Measurements from ENCODE around the gene CACNG4.

The CACNG4 gene

GRCh38 chr17:66938656-66939055, 25.9 kb upstream of the CACNG4 start:
- no peaks in the 10 kb centered on the region for H3K36me3 ChIP-seq (ENCODE audit: insufficient read depth, low read length)
- H3K4me1 ChIP-seq (ENCODE audit: insufficient read depth, low read length), result peaks cover 14% of the 10 kb centered on the region; the same call in 1 of the 2 replicates
- H3K9me3 ChIP-seq (ENCODE audit: control insufficient read depth, insufficient read depth, low read length), result peaks cover 10% of the 10 kb centered on the region; the same call in 1 of the 2 replicates
- no peak overlapping the region for H3K9ac ChIP-seq (ENCODE audit: low read depth, low read length)

GRCh38 chr17:66939461-66940114, 24.9 kb upstream of the CACNG4 start:
- no peak overlapping the region for H3K9ac ChIP-seq (ENCODE audit: low read depth, low read length)

DNA sequence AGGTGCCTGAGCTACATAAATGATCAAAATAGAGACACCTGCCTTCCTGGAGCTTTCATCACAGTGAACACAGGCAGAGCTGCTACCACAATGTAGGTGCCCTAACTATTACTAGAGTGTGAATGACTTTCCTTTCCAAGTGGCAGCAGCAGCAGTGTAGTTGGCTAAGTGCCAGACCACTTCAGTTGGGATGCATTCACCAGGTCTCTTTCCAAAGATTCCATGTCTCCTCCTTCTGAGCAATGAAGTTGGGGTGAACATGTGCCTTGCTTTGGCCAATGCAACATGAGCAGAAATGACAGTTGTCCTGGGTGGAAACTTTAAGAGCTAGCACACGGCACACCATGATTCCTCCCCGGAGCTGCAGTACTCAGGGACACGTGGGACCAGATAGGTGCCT, 23.3 kb upstream of the CACNG4 start:
- H3K4me1 ChIP-seq (ENCODE audit: insufficient read depth, low read length), result peaks cover 32% of the 10 kb centered on the region
- no peaks in the 10 kb centered on the region for H3K36me3 ChIP-seq (ENCODE audit: insufficient read depth, low read length)
- H3K9ac ChIP-seq (ENCODE audit: low read depth, low read length), result no peak overlapping the region
- H3K9me3 ChIP-seq (ENCODE audit: control insufficient read depth, insufficient read depth, low read length), result peaks cover 10% of the 10 kb centered on the region; the same call in 1 of the 2 replicates

More at GRCh38 chr17:66939461-66940114, 24.9 kb upstream of the CACNG4 start:
- H3K36me3 ChIP-seq (ENCODE audit: insufficient read depth, low read length), result no peaks in the 10 kb centered on the region
- H3K4me1 ChIP-seq (ENCODE audit: insufficient read depth, low read length), result peaks cover 21% of the 10 kb centered on the region
- H3K9me3 ChIP-seq (ENCODE audit: control insufficient read depth, insufficient read depth, low read length), result peaks cover 10% of the 10 kb centered on the region; the same call in 1 of the 2 replicates

DNA sequence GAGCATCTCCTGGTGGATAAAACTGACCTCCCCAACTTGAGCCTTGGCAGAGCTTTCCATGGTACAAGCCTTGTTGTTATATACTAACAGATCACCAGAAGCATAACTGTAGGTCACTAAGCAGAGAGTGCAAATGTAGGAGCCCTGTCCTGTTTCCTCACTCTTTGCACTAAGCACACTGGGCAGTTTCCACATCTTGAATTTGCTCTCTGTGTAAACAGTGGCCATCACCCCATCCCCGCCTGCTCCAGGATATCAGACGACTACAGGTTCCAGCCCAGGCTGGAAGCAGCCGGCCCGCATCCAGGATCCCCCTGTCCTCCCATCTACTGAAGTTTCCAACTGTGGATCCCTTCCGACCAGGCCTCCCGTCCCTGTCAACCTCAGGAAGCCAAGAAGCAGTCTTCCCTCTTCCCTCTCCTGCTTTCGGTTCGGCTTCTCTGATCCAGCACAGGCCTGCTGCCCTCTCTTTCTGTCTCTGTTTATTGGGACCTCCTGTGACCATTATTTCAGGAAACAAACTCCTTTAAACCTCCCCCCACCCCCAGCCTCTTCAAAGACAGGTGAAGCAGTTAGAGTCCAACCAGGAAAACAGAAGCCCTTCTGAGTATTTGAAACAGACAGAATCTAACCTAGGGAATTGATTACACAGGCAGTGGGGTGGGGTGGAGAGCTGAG, 22.6 kb upstream of the CACNG4 start:
- no peaks in the 10 kb centered on the region for H3K36me3 ChIP-seq (ENCODE audit: insufficient read depth, low read length)
- peaks cover 8% of the 10 kb centered on the region; the same call in 1 of the 2 replicates for H3K9me3 ChIP-seq (ENCODE audit: control insufficient read depth, insufficient read depth, low read length)
- peaks cover 32% of the 10 kb centered on the region for H3K4me1 ChIP-seq (ENCODE audit: insufficient read depth, low read length)
- H3K9ac ChIP-seq (ENCODE audit: low read depth, low read length), result no peak overlapping the region

DNA sequence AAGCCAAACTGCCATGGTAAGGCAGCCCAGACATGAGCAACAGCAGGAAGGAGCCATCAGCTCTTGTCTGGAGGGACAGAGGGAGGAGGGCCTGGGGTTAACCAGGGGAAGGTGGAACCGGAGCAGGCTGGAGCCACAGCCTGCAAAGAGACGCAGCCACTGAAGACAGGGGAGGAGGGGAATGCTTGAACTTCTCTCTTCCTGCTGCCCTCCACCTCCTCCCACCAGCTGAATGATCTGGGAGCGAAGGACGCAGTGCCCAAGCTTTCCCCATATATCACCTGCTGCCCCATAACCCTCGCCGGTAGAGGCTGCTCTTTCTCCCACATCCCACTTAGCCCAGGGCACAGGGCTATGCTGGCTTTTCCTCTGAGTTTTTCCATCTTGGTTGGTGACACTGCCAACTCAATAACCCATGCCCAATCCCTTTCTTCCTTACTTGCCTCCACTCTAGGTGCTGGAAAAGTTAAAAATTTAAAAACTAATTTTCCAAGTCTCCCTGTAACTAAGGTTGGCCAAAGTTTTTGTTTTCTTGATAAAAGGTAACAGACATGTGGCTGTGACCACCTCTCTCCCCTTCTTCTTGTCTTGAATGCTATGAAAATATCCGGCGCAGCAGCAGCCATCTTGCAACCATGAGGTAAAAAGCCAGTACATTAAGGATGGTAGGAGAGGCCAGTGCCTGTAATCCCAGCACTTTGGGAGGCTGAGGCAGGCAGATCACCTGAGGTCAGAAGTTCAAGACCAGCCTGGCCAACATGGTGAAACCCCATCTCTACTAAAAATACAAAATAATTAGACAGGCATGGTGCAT, 21.8 kb upstream of the CACNG4 start:
- H3K36me3 ChIP-seq (ENCODE audit: insufficient read depth, low read length), result no peaks in the 10 kb centered on the region
- peaks cover 5% of the 10 kb centered on the region; the same call in 1 of the 2 replicates for H3K9me3 ChIP-seq (ENCODE audit: control insufficient read depth, insufficient read depth, low read length)
- peaks cover 32% of the 10 kb centered on the region for H3K4me1 ChIP-seq (ENCODE audit: insufficient read depth, low read length)
- H3K9ac ChIP-seq (ENCODE audit: low read depth, low read length), result no peak overlapping the region

DNA sequence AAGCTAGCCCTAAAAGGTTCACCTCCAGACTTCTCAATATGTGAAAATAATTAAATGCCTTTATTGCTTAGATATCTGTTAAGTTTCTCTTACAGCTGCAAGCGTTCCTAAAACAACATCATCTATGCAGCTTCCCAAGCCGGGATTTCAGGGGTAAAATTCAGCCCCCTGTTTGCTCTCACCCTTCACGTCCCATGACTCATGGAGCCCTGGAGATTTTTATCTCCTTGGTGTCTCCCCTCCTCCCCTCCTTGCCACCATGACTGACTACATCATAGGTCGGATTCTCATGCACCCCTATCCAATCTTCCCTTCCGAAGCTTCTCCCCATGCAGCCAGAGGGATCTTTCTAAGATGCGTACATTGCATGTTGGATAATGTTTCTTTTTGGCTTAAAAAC, 21.0 kb upstream of the CACNG4 start:
- peaks cover 32% of the 10 kb centered on the region for H3K4me1 ChIP-seq (ENCODE audit: insufficient read depth, low read length)
- H3K9ac ChIP-seq (ENCODE audit: low read depth, low read length), result no peak overlapping the region
- H3K36me3 ChIP-seq (ENCODE audit: insufficient read depth, low read length), result no peaks in the 10 kb centered on the region
- no peaks in the 10 kb centered on the region; the same call in 1 of the 2 replicates for H3K9me3 ChIP-seq (ENCODE audit: control insufficient read depth, insufficient read depth, low read length)

- Histone ChIP-seq H3K4me1 (ENCODE audit: insufficient read depth, low read length) (peaks cover 32% of the 10 kb centered on the region), H3K9me3 (ENCODE audit: control insufficient read depth, insufficient read depth, low read length) (peaks cover 4% of the 10 kb centered on the region; the same call in 1 of the 2 replicates)
Observed at GRCh38 chr17:66944351-66945146, 20.0 kb upstream of the CACNG4 start.

GRCh38 chr17:66945147-66945835, 19.2 kb upstream of the CACNG4 start:
- H3K9ac ChIP-seq (ENCODE audit: low read depth, low read length), result no peak overlapping the region
- peaks cover 32% of the 10 kb centered on the region for H3K4me1 ChIP-seq (ENCODE audit: insufficient read depth, low read length)
- H3K36me3 ChIP-seq (ENCODE audit: insufficient read depth, low read length), result no peaks in the 10 kb centered on the region
- H3K9me3 ChIP-seq (ENCODE audit: control insufficient read depth, insufficient read depth, low read length), result peaks cover 11% of the 10 kb centered on the region

More at GRCh38 chr17:66944351-66945146, 20.0 kb upstream of the CACNG4 start:
- no peaks in the 10 kb centered on the region for H3K36me3 ChIP-seq (ENCODE audit: insufficient read depth, low read length)
- H3K9ac ChIP-seq (ENCODE audit: low read depth, low read length), result no peak overlapping the region

- peaks cover 41% of the 10 kb centered on the region for H3K4me1 ChIP-seq (ENCODE audit: insufficient read depth, low read length)
- no peak overlapping the region for H3K9ac ChIP-seq (ENCODE audit: low read depth, low read length)
- H3K36me3 ChIP-seq (ENCODE audit: insufficient read depth, low read length), result no peaks in the 10 kb centered on the region
- H3K9me3 ChIP-seq (ENCODE audit: control insufficient read depth, insufficient read depth, low read length), result peaks cover 16% of the 10 kb centered on the region
Observed at GRCh38 chr17:66946251-66946650, 18.3 kb upstream of the CACNG4 start.

- H3K9me3 ChIP-seq (ENCODE audit: control insufficient read depth, insufficient read depth, low read length), result peaks cover 16% of the 10 kb centered on the region
- H3K4me1 ChIP-seq (ENCODE audit: insufficient read depth, low read length), result peaks cover 44% of the 10 kb centered on the region
- no peaks in the 10 kb centered on the region for H3K36me3 ChIP-seq (ENCODE audit: insufficient read depth, low read length)
- H3K9ac ChIP-seq (ENCODE audit: low read depth, low read length), result no peak overlapping the region
Observed at GRCh38 chr17:66947311-66947710, 17.2 kb upstream of the CACNG4 start.

DNA sequence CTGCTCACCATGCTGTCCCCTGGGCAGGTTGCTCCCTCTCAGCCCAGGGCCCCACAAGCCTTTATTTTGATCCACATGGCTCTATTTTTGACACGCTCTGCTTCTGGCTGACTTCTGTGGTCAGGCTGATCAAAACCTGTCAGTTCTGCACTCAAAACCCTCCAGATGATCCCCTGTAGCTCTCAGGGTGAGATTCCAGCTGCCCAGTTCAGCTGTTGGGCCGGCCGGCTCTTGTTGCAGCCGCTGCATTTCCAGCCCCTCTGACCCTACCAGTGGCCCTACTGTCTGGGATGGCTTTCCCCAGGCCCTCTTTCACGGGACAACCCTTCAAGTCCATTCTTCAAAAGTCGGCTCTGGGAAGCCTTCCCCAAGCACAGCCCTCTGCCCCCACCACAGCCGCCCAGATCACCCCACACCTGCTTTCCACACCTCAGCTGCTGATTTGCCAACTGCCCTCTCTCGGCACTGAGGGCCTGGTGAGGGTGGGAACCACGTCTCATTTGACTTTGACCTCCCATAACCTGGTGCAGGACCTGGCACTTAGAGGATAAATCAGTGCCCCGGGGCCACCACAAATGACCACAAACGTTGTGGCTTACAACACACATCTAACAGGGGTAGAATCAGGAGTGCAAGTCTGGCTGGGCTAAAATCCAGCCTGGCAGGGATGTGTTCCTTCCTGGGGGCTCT, 16.3 kb upstream of the CACNG4 start:
- Histone ChIP-seq H3K9ac (ENCODE audit: low read depth, low read length) (no peak overlapping the region), H3K9me3 (ENCODE audit: control insufficient read depth, insufficient read depth, low read length) (peaks cover 16% of the 10 kb centered on the region), H3K36me3 (ENCODE audit: insufficient read depth, low read length) (no peaks in the 10 kb centered on the region), H3K4me1 (ENCODE audit: insufficient read depth, low read length) (peaks cover 49% of the 10 kb centered on the region)

DNA sequence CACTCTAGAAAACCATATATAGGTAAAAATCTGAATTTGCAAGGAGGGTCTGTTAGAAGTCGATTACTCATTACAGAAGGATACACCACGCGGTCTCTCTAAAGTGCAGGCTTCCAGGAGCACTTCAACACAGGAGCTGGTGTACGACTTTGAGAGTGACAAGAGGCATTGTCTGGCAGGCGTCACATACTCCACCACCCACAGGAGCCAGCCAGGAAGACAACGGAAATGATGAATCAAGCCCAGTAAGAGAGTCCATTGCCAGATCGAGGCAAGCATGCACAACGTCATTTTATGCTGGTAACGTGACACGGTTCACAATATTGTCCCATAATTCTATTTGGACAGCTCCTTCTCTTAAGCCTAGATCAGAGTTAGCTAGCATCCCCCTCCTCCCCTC, 15.0 kb upstream of the CACNG4 start:
- peaks cover 41% of the 10 kb centered on the region for H3K4me1 ChIP-seq (ENCODE audit: insufficient read depth, low read length)
- H3K36me3 ChIP-seq (ENCODE audit: insufficient read depth, low read length), result no peaks in the 10 kb centered on the region
- peaks cover 16% of the 10 kb centered on the region for H3K9me3 ChIP-seq (ENCODE audit: control insufficient read depth, insufficient read depth, low read length)
- no peak overlapping the region for H3K9ac ChIP-seq (ENCODE audit: low read depth, low read length)

GRCh38 chr17:66950325-66950724, 14.2 kb upstream of the CACNG4 start:
- peaks cover 16% of the 10 kb centered on the region for H3K9me3 ChIP-seq (ENCODE audit: control insufficient read depth, insufficient read depth, low read length)
- no peak overlapping the region for H3K9ac ChIP-seq (ENCODE audit: low read depth, low read length)
- H3K36me3 ChIP-seq (ENCODE audit: insufficient read depth, low read length), result no peaks in the 10 kb centered on the region
- H3K4me1 ChIP-seq (ENCODE audit: insufficient read depth, low read length), result peaks cover 33% of the 10 kb centered on the region

All from ES-I3 (cell line).